B cell (primary cell): ENCODE measurements around the gene MICOS13. TPM values are rescaled to one million over a fixed set of nuclear protein-coding genes. Genes with fewer than 3 reads are reported as not detected.
A peak's percentile ranks its signal among the peaks of the same experiment; 100 is the strongest.

Experiments used
- ATAC-seq: fragments of 200-7000 bp; cut with Tn5 transposase; one replicate; pipeline ENCODE4 v1.10.0; 2021; ENCODE audit warnings: low read depth, mild to moderate bottlenecking, moderate number of reproducible peaks, moderate library complexity
- CTCF ChIA-PET: fragments of 350-600 bp; sonication (Branson Sonifier 250); formaldehyde crosslinking; loops from one replicate; lab custom pipeline; 2021; ENCODE audit warnings: antibody characterized with exemption, inconsistent platforms; lab: Charles Lee
- POLR2A ChIA-PET: fragments of 350-600 bp; sonication (Branson Sonifier 250); formaldehyde crosslinking; loops from one replicate; lab custom pipeline; 2021; ENCODE audit warnings: antibody characterized with exemption; lab: Charles Lee
- DNase-seq: peaks from one replicate; pipeline ENCODE4 v3.0.0; 2013
- H2AFZ ChIP-seq: 2 replicates; pipeline ENCODE4 v1.6.1; 2012; ENCODE audit warnings: mild to moderate bottlenecking, low read depth, low read length; ENCODE audit not compliant: insufficient read depth, poor library complexity, severe bottlenecking
- H3K27ac ChIP-seq, 2 donors: 1 replicate in 1 of 2; 2 replicates in 1 of 2; pipeline ENCODE4 v1.5.1; 2012 to 2013; ENCODE audit warnings: low read length in 2 of 2, mild to moderate bottlenecking in 2 of 2, moderate library complexity in 1 of 2
- H3K27me3 ChIP-seq, 4 experiments: fragments of 200-600 bp in 1 of 4; sonication (generic) in 1 of 4; replicated peaks in 1 of 4; 1 replicate in 2 of 4; 2 replicates in 2 of 4; pipeline versions ENCODE4 v1.6.1 to v1.7.0; 2013 to 2016; ENCODE audit warnings: low read length in 3 of 4, mild to moderate bottlenecking in 2 of 4, mixed read lengths in 1 of 4, moderate library complexity in 1 of 4; ENCODE audit not compliant: insufficient read depth in 4 of 4, control insufficient read depth in 3 of 4; ENCODE audit errors: control extremely low read depth in 1 of 4
- H3K36me3 ChIP-seq, 2 experiments: replicated peaks in 1 of 2; 1 replicate in 1 of 2; 2 replicates in 1 of 2; pipeline versions ENCODE4 v1.6.1 to v1.7.1; 2013; ENCODE audit warnings: low read length in 1 of 2; ENCODE audit not compliant: insufficient read depth in 2 of 2, control insufficient read depth in 1 of 2; ENCODE audit errors: control extremely low read depth in 1 of 2, extremely low read depth in 1 of 2
- H3K4me1 ChIP-seq, 2 donors: fragments of 200-600 bp in 1 of 2; sonication (generic) in 1 of 2; 1 replicate in 1 of 2; 2 replicates in 1 of 2; pipeline versions ENCODE4 v1.5.1 to v1.6.1; 2013 to 2017; ENCODE audit warnings: low read length in 2 of 2; ENCODE audit not compliant: control insufficient read depth in 2 of 2, insufficient read depth in 2 of 2
- H3K4me2 ChIP-seq: replicated peaks from 2 replicates; pipeline ENCODE3; 2012; ENCODE audit warnings: mild to moderate bottlenecking, low read depth, low read length; ENCODE audit not compliant: poor library complexity, severe bottlenecking
- H3K4me3 ChIP-seq, 5 experiments: fragments of 200-600 bp in 1 of 5; sonication (generic) in 1 of 5; 1 replicate in 3 of 5; 2 replicates in 2 of 5; pipeline versions ENCODE4 v1.5.1 to v1.7.0; 2011 to 2016; ENCODE audit warnings: low read length in 4 of 5, mild to moderate bottlenecking in 4 of 5, low read depth in 2 of 5, control low read depth in 1 of 5, moderate library complexity in 1 of 5; ENCODE audit not compliant: insufficient read depth in 1 of 5; ENCODE audit errors: control extremely low read depth in 1 of 5, extremely low read depth in 1 of 5
- H3K79me2 ChIP-seq: fragments of 200-600 bp; sonication (generic); one replicate; pipeline ENCODE4 v1.6.0; 2016; ENCODE audit warnings: low read length; ENCODE audit not compliant: control insufficient read depth, insufficient read depth
- H3K9ac ChIP-seq: fragments of 200-600 bp; sonication (generic); 2 replicates; pipeline ENCODE4 v1.6.1; 2017; ENCODE audit warnings: mild to moderate bottlenecking, low read length, moderate library complexity
- H3K9me3 ChIP-seq, 3 donors: one replicate each; pipeline versions ENCODE4 v1.6.1 to v1.7.1; 2013; ENCODE audit warnings: low read length in 2 of 3; ENCODE audit not compliant: control insufficient read depth in 2 of 3, insufficient read depth in 1 of 3; ENCODE audit errors: control extremely low read depth in 1 of 3
- H4K20me1 ChIP-seq: 2 replicates; pipeline ENCODE4 v1.6.0; 2012; ENCODE audit warnings: mild to moderate bottlenecking, low read length; ENCODE audit not compliant: insufficient read depth, control insufficient read depth, poor library complexity, severe bottlenecking
- H3K27ac Mint-ChIP-seq: one replicate; pipeline ENCODE4 v1.8.0; 2021; ENCODE audit warnings: mixed read lengths
- H3K27me3 Mint-ChIP-seq: one replicate; pipeline ENCODE4 v1.8.0; 2021; ENCODE audit warnings: mixed read lengths
- H3K4me1 Mint-ChIP-seq: one replicate; pipeline ENCODE4 v1.8.0; 2021; ENCODE audit warnings: mixed read lengths
- H3K4me3 Mint-ChIP-seq: one replicate; pipeline ENCODE4 v1.8.0; 2021; ENCODE audit warnings: mixed read lengths
- H3K9me3 Mint-ChIP-seq: one replicate; pipeline ENCODE4 v1.8.0; 2022; ENCODE audit warnings: mixed read lengths; ENCODE audit not compliant: insufficient read depth
- CTCF ChIP-seq: fragments of 200-600 bp; IDR thresholded peaks from one replicate; pipeline ENCODE4 v1.8.0; 2022; ENCODE audit warnings: antibody characterized with exemption, mild to moderate bottlenecking
- EZH2 ChIP-seq: IDR thresholded peaks from 2 replicates; pipeline ENCODE4 v1.6.1; 2012; ENCODE audit warnings: borderline replicate concordance, low read depth, mild to moderate bottlenecking, moderate library complexity, low read length; ENCODE audit not compliant: insufficient read depth, poor library complexity, severe bottlenecking
- WGBS: methylation state at CpG from one replicate; pipeline ENCODE4 v1.1.5; 2013; ENCODE audit warnings: missing lambda C conversion rate; ENCODE audit not compliant: insufficient coverage; 5-methylcytosine and 5-hydroxymethylcytosine counted together
- intact Hi-C: fragments of 100-400 bp; cut with micrococcal nuclease; formaldehyde crosslinking; loops from one replicate; pipeline ENCODE4 v1.10.0; 2022
- polyA plus RNA-seq: library from polyadenylated mRNA; depleted of rRNA; stranded (reverse); fragments of >200 nt; gene quantifications from 2 replicates; pipeline ENCODE4 v1.2.3, GENCODE V29; 2012
- total RNA-seq, 2 donors: library from RNA; stranded (reverse); fragments of 120-200 nt in 1 of 2; gene quantifications; 1 replicate in 1 of 2; 2 replicates in 1 of 2; pipeline versions ENCODE4 v1.2.3 to v1.2.4, GENCODE V29; 2013 to 2022

Gene MICOS13
- total and polyA plus RNA-seq, 2 donors (not counting 1 experiment from before 2014, with no cell fraction given) = 30.8 to 41.9 TPM

- ATAC-seq (no peak), DNase-seq (no peak)
- peaks cover 0 to 8% (median 0%) of the 10 kb centered on the region in 3 donors for H3K9me3 ChIP-seq
- POLR2A ChIA-PET = interaction anchor here (1.2 to 2.4 kb wide), 6 partner anchors 30 to 995 kb away, joined by 4 to 10 read pairs (median 4); partner anchors contain the start of genes DPP9, RPL36, SAFB and SAFB2
- H3K27me3 ChIP-seq = no peaks in the 10 kb centered on the region
- peak overlapping the region; percentile 72 to 95 (median 84) for H3K4me3 ChIP-seq
- H3K4me2 ChIP-seq = peak overlapping the region; percentile 94
- peaks cover 12 to 26% of the 10 kb centered on the region in 2 donors for H3K4me1 ChIP-seq
- peak overlapping the region; percentile 99 for H3K27ac Mint-ChIP-seq
- H3K27ac ChIP-seq = peak overlapping the region; percentile 87 to 98
- CTCF ChIA-PET = interaction anchor here (1.7 to 4.2 kb wide), 2 partner anchors 29 to 33 kb away, joined by 10 to 31 read pairs; partner anchors contain the start of gene RPL36
- H3K9me3 Mint-ChIP-seq = no peaks in the 10 kb centered on the region
- under 1% methylated on average over 58 of the region's 58 CpGs for WGBS
- H3K79me2 ChIP-seq = peaks cover 47% of the 10 kb centered on the region
- H3K4me3 Mint-ChIP-seq = peak overlapping the region; percentile 95
- intact Hi-C loops = no loop called here
- H3K36me3 ChIP-seq = peaks cover 0 to 6% of the 10 kb centered on the region in 2 experiments
- H3K9ac ChIP-seq = peak overlapping the region; percentile 92
- peaks cover 26% of the 10 kb centered on the region for H4K20me1 ChIP-seq
- H3K4me1 Mint-ChIP-seq = peaks cover 27% of the 10 kb centered on the region
- H2AFZ ChIP-seq = peak overlapping the region; percentile 88
- H3K27me3 Mint-ChIP-seq = no peaks in the 10 kb centered on the region
- no peak for TF ChIP-seq CTCF
Measured at GRCh38 chr19:5719274-5719960, 39.1 kb upstream of the MICOS13 start.

GRCh38 chr19:5718579-5719273 is 38.4 kb upstream of the MICOS13 start:
- Histone ChIP-seq H3K4me1 (peaks cover 12 to 26% of the 10 kb centered on the region in 2 donors), H3K27me3 (no peaks in the 10 kb centered on the region), H3K9me3 (peaks cover 0 to 8% (median 0%) of the 10 kb centered on the region in 3 donors), H3K4me2 (peak overlapping the region; percentile 94), H3K9ac (peak overlapping the region; percentile 92), H3K27ac (peak overlapping the region in 1 of 2 donors; percentile 98), H3K4me3 (peak overlapping the region; percentile 72 to 95 (median 84)), H3K36me3 (peaks cover 0 to 9% of the 10 kb centered on the region in 2 experiments), H3K79me2 (peaks cover 47% of the 10 kb centered on the region), H4K20me1 (peaks cover 30% of the 10 kb centered on the region), H2AFZ (no peak overlapping the region)
- DNase-seq (peak; percentile 40), ATAC-seq (no peak)
- Mint-ChIP-seq H3K9me3 (no peaks in the 10 kb centered on the region), H3K4me1 (peaks cover 27% of the 10 kb centered on the region), H3K27me3 (no peaks in the 10 kb centered on the region), H3K4me3 (peak overlapping the region; percentile 95), H3K27ac (peak overlapping the region; percentile 90)
- intact Hi-C loops = no loop called here
- ChIA-PET POLR2A (interaction anchor here (1.3 to 2.4 kb wide), 2 partner anchors 29 to 32 kb away, joined by 5 to 10 read pairs; partner anchors contain the start of gene RPL36), CTCF (interaction anchor here (0.6 to 4.2 kb wide), 2 partner anchors 28 to 32 kb away, joined by 3 to 31 read pairs; partner anchors contain the start of gene RPL36)
- 37% methylated on average over 9 of the region's 11 CpGs for WGBS
- TF ChIP-seq CTCF (no peak), EZH2 (no peak)
